Upper lobe of left lung (tissue), 6 donors: ENCODE data around the gene VPS8. TPM values are rescaled to one million over a fixed set of nuclear protein-coding genes. Genes with fewer than 3 reads are reported as not detected.

Experiments used
- ATAC-seq, 2 donors: fragments of 200-7000 bp; cut with Tn5 transposase; one replicate each; pipeline ENCODE4 v1.9.1; 2022; ENCODE audit warnings: mild to moderate bottlenecking in 2 of 2, moderate library complexity in 2 of 2; ENCODE audit not compliant: low FRiP score in 2 of 2
- DNase-seq, 2 donors: peaks; one replicate each; pipeline ENCODE4 v3.0.0-alpha.2; 2019 to 2020
- H3K27ac ChIP-seq, 4 donors: fragments of 200-600 bp; sonication (generic); one replicate each; pipeline ENCODE4 v1.5.1; 2016 to 2019
- H3K27me3 ChIP-seq, 4 donors: fragments of 200-600 bp; sonication (generic); one replicate each; pipeline ENCODE4 v1.5.1; 2017 to 2019
- H3K36me3 ChIP-seq, 4 donors: fragments of 200-600 bp; sonication (generic); one replicate each; pipeline ENCODE4 v1.5.1; 2016 to 2019
- H3K4me1 ChIP-seq, 4 donors: fragments of 200-600 bp; sonication (generic); one replicate each; pipeline ENCODE4 v1.5.1; 2018 to 2019
- H3K4me3 ChIP-seq, 4 donors: fragments of 200-600 bp; sonication (generic); one replicate each; pipeline ENCODE4 v1.5.1; 2017 to 2019; ENCODE audit warnings: mild to moderate bottlenecking in 2 of 4, moderate library complexity in 1 of 4
- H3K9me3 ChIP-seq, 4 donors: fragments of 200-600 bp; sonication (generic); one replicate each; pipeline ENCODE4 v1.5.1; 2018 to 2019
- EP300 ChIP-seq, 4 donors: sonication (generic); formaldehyde crosslinking; IDR thresholded peaks; one replicate each; pipeline ENCODE4 v1.5.1; 2017; ENCODE audit warnings: antibody characterized with exemption in 4 of 4, control low read depth in 2 of 4
- POLR2A ChIP-seq, 4 donors: fragments of 450-650 bp; IDR thresholded peaks; one replicate each; pipeline ENCODE4 v1.5.1; 2016 to 2017; ENCODE audit warnings: antibody characterized with exemption in 4 of 4, mild to moderate bottlenecking in 2 of 4
- POLR2AphosphoS5 ChIP-seq, 2 donors: sonication (generic); formaldehyde crosslinking; IDR thresholded peaks; one replicate each; pipeline ENCODE4 v1.5.1; 2017; ENCODE audit warnings: antibody characterized with exemption in 2 of 2
- WGBS, 2 donors: methylation state at CpG; one replicate each; pipeline ENCODE4 v1.1.5; 2017 to 2018; 5-methylcytosine and 5-hydroxymethylcytosine counted together
- total RNA-seq, 6 donors: library from RNA; depleted of rRNA in 4 of 6; stranded (reverse); fragments of >200 nt in 4 of 6; gene quantifications; one replicate each; pipeline versions ENCODE4 v1.1.0 to v1.2.1, GENCODE V29; 2016 to 2021
- TF ChIP-seq, protein P1 (sequence below), 6 experiments: fragments of 450-650 bp in 4 of 6; fragments of 200-600 bp in 2 of 6; sonication (generic) in 2 of 6; IDR thresholded peaks; one replicate each; pipeline ENCODE4 v1.5.1; 2016 to 2019; ENCODE audit warnings: antibody characterized with exemption in 6 of 6
- donor health status: DM: no; HTN: no; CAD: no; lungs with moderate emphysema.
- donor health status: DM: no; HTN: yes; CAD: no; lungs with severe emphysema.

The VPS8 gene
- total RNA-seq, 6 donors from 2014 or later: 50.9 to 147 (median 61.5) TPM

- Histone ChIP-seq H3K27ac (no peak overlapping the region), H3K36me3 (peaks cover 0 to 12% (median 5%) of the 10 kb centered on the region in 4 donors), H3K27me3 (no peaks in the 10 kb centered on the region), H3K4me3 (no peak overlapping the region), H3K9me3 (no peaks in the 10 kb centered on the region), H3K4me1 (no peaks in the 10 kb centered on the region)
- ATAC-seq: no peak
- WGBS, 2 donors: 86 to 94% methylated on average over 3 of the region's 3 CpGs
- TF ChIP-seq EP300 (IDR thresholded peaks at IDR 0.05): no peak
- TF ChIP-seq, protein P1, sequence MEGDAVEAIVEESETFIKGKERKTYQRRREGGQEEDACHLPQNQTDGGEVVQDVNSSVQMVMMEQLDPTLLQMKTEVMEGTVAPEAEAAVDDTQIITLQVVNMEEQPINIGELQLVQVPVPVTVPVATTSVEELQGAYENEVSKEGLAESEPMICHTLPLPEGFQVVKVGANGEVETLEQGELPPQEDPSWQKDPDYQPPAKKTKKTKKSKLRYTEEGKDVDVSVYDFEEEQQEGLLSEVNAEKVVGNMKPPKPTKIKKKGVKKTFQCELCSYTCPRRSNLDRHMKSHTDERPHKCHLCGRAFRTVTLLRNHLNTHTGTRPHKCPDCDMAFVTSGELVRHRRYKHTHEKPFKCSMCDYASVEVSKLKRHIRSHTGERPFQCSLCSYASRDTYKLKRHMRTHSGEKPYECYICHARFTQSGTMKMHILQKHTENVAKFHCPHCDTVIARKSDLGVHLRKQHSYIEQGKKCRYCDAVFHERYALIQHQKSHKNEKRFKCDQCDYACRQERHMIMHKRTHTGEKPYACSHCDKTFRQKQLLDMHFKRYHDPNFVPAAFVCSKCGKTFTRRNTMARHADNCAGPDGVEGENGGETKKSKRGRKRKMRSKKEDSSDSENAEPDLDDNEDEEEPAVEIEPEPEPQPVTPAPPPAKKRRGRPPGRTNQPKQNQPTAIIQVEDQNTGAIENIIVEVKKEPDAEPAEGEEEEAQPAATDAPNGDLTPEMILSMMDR (IDR thresholded peaks at IDR 0.05): no peak
- TF ChIP-seq POLR2AphosphoS5 (IDR thresholded peaks at IDR 0.05): no peak
- TF ChIP-seq POLR2A (IDR thresholded peaks at IDR 0.05): no peak
- no peak for DNase-seq
These were observed 212.4 kb downstream of the VPS8 start for GRCh38 chr3:185024406-185024805.

GRCh38 chr3:185024966-185025365 lies 213.0 kb downstream of the VPS8 start:
- no peak overlapping the region for H3K4me3 ChIP-seq
- peaks cover 0 to 12% (median 5%) of the 10 kb centered on the region in 4 donors for H3K36me3 ChIP-seq
- no peak for ATAC-seq

GRCh38 chr3:185028121-185028520 lies 216.2 kb downstream of the VPS8 start:
- H3K36me3 ChIP-seq: peaks cover 0 to 12% (median 5%) of the 10 kb centered on the region in 4 donors

More at GRCh38 chr3:185024966-185025365, 213.0 kb downstream of the VPS8 start:
- Histone ChIP-seq H3K9me3 (no peaks in the 10 kb centered on the region), H3K4me1 (no peaks in the 10 kb centered on the region), H3K27me3 (no peaks in the 10 kb centered on the region), H3K27ac (no peak overlapping the region)
- 65 to 74% methylated on average over 2 of the region's 2 CpGs for WGBS, 2 donors
- no peak for TF ChIP-seq EP300 (IDR thresholded peaks at IDR 0.05)
- TF ChIP-seq POLR2AphosphoS5 (IDR thresholded peaks at IDR 0.05): no peak
- no peak for TF ChIP-seq POLR2A (IDR thresholded peaks at IDR 0.05)
- TF ChIP-seq, protein P1 (IDR thresholded peaks at IDR 0.05): no peak
- DNase-seq: no peak

GRCh38 chr3:185029086-185029485 lies 217.1 kb downstream of the VPS8 start:
- TF ChIP-seq, protein P1 (IDR thresholded peaks at IDR 0.05): no peak
- no peak for TF ChIP-seq EP300 (IDR thresholded peaks at IDR 0.05)
- TF ChIP-seq POLR2A (IDR thresholded peaks at IDR 0.05): no peak
- no peak for TF ChIP-seq POLR2AphosphoS5 (IDR thresholded peaks at IDR 0.05)
- H3K27ac ChIP-seq: no peak overlapping the region
- no peak for ATAC-seq
- no peaks in the 10 kb centered on the region for H3K9me3 ChIP-seq
- no peaks in the 10 kb centered on the region for H3K4me1 ChIP-seq
- peaks cover 0 to 12% (median 5%) of the 10 kb centered on the region in 4 donors for H3K36me3 ChIP-seq
- WGBS, 2 donors: 62 to 70% methylated on average over 1 of the region's 1 CpG
- no peak for DNase-seq
- H3K4me3 ChIP-seq: no peak overlapping the region
- H3K27me3 ChIP-seq: no peaks in the 10 kb centered on the region

More at GRCh38 chr3:185028121-185028520, 216.2 kb downstream of the VPS8 start:
- DNase-seq (no peak), ATAC-seq (no peak)
- TF ChIP-seq EP300 (IDR thresholded peaks at IDR 0.05): no peak
- TF ChIP-seq, protein P1 (IDR thresholded peaks at IDR 0.05): no peak
- TF ChIP-seq POLR2A (IDR thresholded peaks at IDR 0.05): no peak
- TF ChIP-seq POLR2AphosphoS5 (IDR thresholded peaks at IDR 0.05): no peak
- Histone ChIP-seq H3K27ac (no peak overlapping the region), H3K4me3 (no peak overlapping the region), H3K27me3 (no peaks in the 10 kb centered on the region), H3K9me3 (no peaks in the 10 kb centered on the region), H3K4me1 (no peaks in the 10 kb centered on the region)
- 94 to 99% methylated on average over 3 of the region's 3 CpGs for WGBS, 2 donors

DNA sequence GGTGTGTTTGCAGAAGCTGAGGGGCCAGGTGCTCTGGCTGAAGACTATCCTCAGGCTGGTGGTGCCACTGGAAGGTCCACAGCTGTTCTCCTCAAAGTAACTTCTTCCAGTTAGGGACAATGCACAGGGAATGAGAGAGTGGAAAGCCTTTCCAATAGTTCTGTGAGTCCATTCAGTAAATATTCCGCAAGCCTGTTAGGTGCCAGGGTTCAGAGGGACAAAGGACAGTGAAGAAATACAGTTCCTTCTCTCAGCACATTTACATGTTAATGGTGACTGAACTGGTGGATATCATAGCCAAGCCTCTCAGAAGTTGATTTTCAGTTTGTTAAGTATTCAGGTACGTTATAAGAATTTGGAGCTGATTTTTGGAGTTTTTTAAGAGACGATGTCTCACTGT lies 218.4 kb downstream of the VPS8 start:
- ATAC-seq (no peak), DNase-seq (no peak)
- Histone ChIP-seq H3K4me1 (no peaks in the 10 kb centered on the region), H3K27me3 (no peaks in the 10 kb centered on the region), H3K9me3 (no peaks in the 10 kb centered on the region), H3K27ac (no peak overlapping the region), H3K4me3 (no peak overlapping the region), H3K36me3 (peaks cover 0 to 7% (median 2%) of the 10 kb centered on the region in 4 donors)
- TF ChIP-seq POLR2A (IDR thresholded peaks at IDR 0.05): no peak
- no peak for TF ChIP-seq POLR2AphosphoS5 (IDR thresholded peaks at IDR 0.05)
- TF ChIP-seq, protein P1 (IDR thresholded peaks at IDR 0.05): no peak
- no peak for TF ChIP-seq EP300 (IDR thresholded peaks at IDR 0.05)
- 97 to 100% methylated on average over 3 of the region's 3 CpGs for WGBS, 2 donors
